ENCODE results near the gene PRKCG.

DNA sequence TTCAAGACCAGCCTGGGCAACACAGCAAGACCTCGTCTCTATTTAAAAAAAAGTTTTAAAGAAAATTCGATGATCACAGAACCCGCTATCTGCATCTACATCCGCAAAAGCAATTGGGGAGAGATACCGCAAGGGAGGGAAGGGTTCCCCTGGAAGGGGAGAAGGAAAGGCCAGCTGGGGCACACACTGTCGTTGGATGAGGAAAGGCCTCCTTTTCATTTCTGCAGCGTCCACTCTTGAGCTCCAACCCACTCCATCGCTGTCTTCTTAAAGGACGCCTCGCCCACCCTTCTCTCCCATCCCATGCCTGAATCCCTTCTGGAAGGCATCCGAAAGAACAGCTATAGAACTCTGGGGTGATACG is 3.2 kb upstream of the PRKCG start:
- TF ChIP-seq CTCF (IDR thresholded peaks at IDR 0.05) (no peak), EZH2phosphoT487 (IDR thresholded peaks at IDR 0.05) (no peak)
